GM18498 (cell line): ENCODE measurements around the gene CFAP410.
"Not testable (repeated sequence)": the region's sequence is repeated elsewhere in the genome, so short reads cannot be mapped to it uniquely, and the experiment has no call there.

Experiments used
- ATAC-seq: cut with Tn5 transposase; IDR thresholded peaks from one replicate; pipeline ENCODE4 v1.9.1; 2021; ENCODE audit warnings: mild to moderate bottlenecking, moderate library complexity; ENCODE audit not compliant: unreplicated experiment

Gene CFAP410

GRCh38 chr21:44288251-44289110, 50.7 kb downstream of the CFAP410 start:
- no peak for ATAC-seq

- no peak for ATAC-seq
These were observed 52.2 kb downstream of the CFAP410 start for GRCh38 chr21:44286716-44287632.

GRCh38 chr21:44286086-44286715, 53.0 kb downstream of the CFAP410 start:
- ATAC-seq, result no peak

- no peak for ATAC-seq
These were observed 53.8 kb downstream of the CFAP410 start, which contains the start of gene AIRE for GRCh38 chr21:44285138-44285992. TSS of gene AIRE (plus strand) at chr21:44285876. CDS start at chr21:44286007, 131 bp downstream.

GRCh38 chr21:44283948-44284347, 55.2 kb downstream of the CFAP410 start:
- no peak for ATAC-seq

GRCh38 chr21:44283211-44283785, 55.9 kb downstream of the CFAP410 start:
- ATAC-seq, result not testable (repeated sequence)

- ATAC-seq, result no peak
These were observed 56.8 kb downstream of the CFAP410 start for GRCh38 chr21:44282370-44282769.

- no peak for ATAC-seq
These were observed 57.4 kb downstream of the CFAP410 start for GRCh38 chr21:44281801-44282200.

GRCh38 chr21:44279354-44280260, 59.6 kb downstream of the CFAP410 start:
- ATAC-seq, result no peak
